Mammary epithelial cell (primary cell): ENCODE data around the gene SMOC1.
A peak's percentile ranks its signal among the peaks of the same experiment; 100 is the strongest.

ENCODE experiments used
- CTCF ChIP-seq, 2 donors: IDR thresholded peaks in 1 of 2; conservative IDR thresholded peaks in 1 of 2; 2 replicates each; pipeline ENCODE4 v1.5.1; 2011 to 2012; ENCODE audit warnings: inconsistent platforms in 2 of 2, low read length in 2 of 2, mild to moderate bottlenecking in 2 of 2, control low read depth in 1 of 2, low read depth in 1 of 2; ENCODE audit not compliant: insufficient read depth in 1 of 2; ENCODE audit errors: extremely low read depth in 1 of 2
- EZH2 ChIP-seq: IDR thresholded peaks from 2 replicates; pipeline ENCODE4 v1.6.1; 2012; ENCODE audit warnings: low read length, inconsistent platforms, borderline replicate concordance

GRCh38 chr14:70045844-70046535 lies 166.8 kb downstream of the SMOC1 start:
- TF ChIP-seq EZH2 (no peak), CTCF (conservative IDR thresholded peaks at IDR 0.05 in 1 of 2, IDR thresholded peaks at IDR 0.05 in 1 of 2; ENCODE audit: extremely low read depth in 1 of 2, insufficient read depth in 1 of 2, low read depth in 1 of 2, low read length in 2 of 2) (peak; percentile 85 to 96)
